GM23248 (cell line): Measurements from ENCODE around the gene ATXN3.

Experiments used
- EZH2 ChIP-seq: fragments of 200-600 bp; sonication (generic); IDR thresholded peaks from 2 replicates; pipeline ENCODE4 v1.6.1; 2018; ENCODE audit warnings: antibody characterized with exemption, mild to moderate bottlenecking; ENCODE audit not compliant: insufficient read depth, poor library complexity, severe bottlenecking
- EZH2phosphoT487 ChIP-seq: fragments of 200-600 bp; sonication (generic); IDR thresholded peaks from 2 replicates; pipeline ENCODE4 v1.6.1; 2018; ENCODE audit warnings: antibody characterized with exemption, moderate library complexity, mild to moderate bottlenecking, low read depth; ENCODE audit not compliant: insufficient read depth

DNA sequence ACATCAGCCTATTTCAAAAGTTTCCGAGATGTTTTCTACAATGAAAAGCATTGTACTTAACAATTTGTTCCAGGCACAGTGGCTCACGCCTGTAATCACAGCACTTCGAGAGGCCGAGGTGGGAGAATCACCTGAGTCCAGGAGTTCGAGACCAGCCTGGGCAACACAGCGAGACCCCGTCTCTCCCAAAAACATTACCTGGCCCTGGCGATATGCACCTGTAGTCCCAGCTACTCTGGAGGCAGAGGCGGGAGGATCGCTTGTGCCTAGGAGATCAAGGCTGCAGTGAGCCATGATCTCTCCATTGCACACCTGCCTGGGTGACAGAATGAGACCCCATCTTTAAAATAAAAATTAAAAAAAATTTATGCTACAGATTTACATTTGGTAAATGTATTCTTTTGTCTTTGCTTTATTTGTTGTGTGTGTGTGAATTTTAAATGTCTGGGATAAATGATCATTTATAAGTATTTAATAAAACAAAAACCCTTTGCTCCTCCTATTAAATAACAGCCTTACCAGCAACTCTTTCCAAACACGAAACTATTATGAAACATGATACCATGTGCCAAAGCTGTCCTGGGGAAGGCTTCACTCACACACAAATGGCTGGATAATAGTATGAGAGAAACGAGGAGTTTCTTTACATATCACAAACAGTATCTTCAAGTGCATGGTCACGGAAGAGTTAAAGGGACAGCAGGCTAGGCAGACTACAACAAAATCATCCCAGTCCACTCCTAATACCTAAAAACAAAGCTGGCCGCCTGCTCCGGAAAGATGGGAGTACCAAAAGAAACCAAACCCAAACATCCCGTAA, 1.1 kb downstream of the ATXN3 start:
- TF ChIP-seq EZH2phosphoT487 (no peak), EZH2 (no peak)
